Neural cell (in vitro differentiated cells): ENCODE results near the gene TMEM131.

Source experiments
- POLR2AphosphoS5 ChIP-seq: IDR thresholded peaks from 2 replicates; pipeline ENCODE4 v1.6.1; 2012
- SMC3 ChIP-seq: fragments of 450-650 bp; conservative IDR thresholded peaks from 2 replicates; pipeline ENCODE4 v1.6.1; 2014; ENCODE audit warnings: antibody characterized with exemption, mild to moderate bottlenecking, moderate library complexity; ENCODE audit not compliant: poor library complexity
- TAF1 ChIP-seq: IDR thresholded peaks from 2 replicates; pipeline ENCODE4 v1.6.1; 2012; ENCODE audit warnings: low read depth

- TF ChIP-seq SMC3, result no peak
- TF ChIP-seq POLR2AphosphoS5, result no peak
- no peak for TF ChIP-seq TAF1
Observed at GRCh38 chr2:97869722-97870346, 125.9 kb downstream of the TMEM131 start.
